NCI-H82 treated with DMSO at 0.1 percent for 48 hours (cell line): Measurements from ENCODE around the gene MYDGF.

ENCODE experiments used
- DNase-seq: peaks from one replicate; lab custom pipeline; 2025; ENCODE audit not compliant: unreplicated experiment; lab: John Stamatoyannopoulos, UW

Gene MYDGF

DNA sequence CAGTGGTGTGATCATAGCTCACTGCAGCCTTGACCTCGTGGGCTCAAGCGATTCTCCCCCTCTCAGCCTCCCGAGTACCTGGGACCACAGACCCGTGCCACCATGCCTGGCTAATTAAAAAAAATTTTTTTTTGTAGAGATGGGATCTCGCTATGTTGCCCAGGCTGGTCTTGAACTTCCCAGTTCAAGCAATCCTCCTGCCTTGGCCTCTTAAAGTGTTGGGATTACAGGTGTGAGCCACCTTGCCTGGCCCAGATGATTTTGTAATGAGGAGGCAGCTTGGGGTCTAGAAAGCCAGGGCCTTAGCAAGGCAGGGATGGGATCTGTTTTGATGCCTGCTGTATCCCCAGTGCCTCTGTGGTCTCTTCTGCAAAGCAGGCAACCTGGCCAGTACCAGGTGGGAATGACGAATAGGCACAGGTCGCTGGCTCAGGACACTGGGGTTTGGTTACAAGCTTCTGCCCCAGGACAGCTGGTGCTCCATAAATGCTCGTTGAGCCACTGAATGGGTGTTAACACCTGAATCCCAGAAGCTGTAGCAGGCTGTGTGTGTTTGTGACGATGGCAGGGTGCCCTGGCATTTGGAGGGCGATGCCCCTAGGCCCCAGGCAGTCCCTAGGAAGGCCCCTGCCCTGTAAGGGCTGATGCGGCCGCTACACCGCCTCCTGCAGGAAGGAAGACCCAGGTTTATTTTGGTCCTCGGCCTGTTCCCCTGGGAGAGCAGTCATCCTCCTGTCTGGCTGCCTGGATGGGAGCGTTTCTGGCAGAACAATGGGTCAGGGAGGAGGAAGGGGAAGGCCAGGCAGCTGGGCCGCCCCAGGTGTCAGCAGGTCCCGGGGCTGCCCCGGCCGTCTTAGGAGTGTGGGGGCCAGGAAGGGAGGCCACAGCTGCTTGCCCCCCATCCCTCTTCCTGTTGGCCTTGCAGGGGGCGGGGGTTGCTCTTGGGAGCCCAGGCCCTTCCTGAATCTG lies 22.2 kb downstream of the MYDGF start:
- no peak for DNase-seq

DNA sequence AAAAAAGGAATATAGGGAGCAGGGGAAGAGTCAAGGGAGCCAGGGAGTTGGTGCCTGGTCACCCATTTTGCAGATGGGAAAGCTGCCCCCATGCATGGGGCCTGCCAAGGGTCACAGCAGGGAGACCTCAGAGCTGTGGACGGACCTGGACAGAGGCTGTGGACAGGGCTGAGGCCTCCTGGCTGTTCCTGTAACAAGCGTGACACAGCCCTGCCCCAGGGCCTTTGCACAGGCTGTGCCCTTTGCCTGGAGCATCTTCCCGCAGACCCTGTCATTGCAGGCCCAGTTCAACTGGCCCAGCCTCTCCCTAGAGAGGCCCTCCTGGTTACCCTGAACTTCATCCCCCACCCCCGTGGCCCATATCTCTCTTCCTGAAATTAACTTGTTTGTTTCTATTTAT lies 24.4 kb downstream of the MYDGF start:
- no peak for DNase-seq

DNA sequence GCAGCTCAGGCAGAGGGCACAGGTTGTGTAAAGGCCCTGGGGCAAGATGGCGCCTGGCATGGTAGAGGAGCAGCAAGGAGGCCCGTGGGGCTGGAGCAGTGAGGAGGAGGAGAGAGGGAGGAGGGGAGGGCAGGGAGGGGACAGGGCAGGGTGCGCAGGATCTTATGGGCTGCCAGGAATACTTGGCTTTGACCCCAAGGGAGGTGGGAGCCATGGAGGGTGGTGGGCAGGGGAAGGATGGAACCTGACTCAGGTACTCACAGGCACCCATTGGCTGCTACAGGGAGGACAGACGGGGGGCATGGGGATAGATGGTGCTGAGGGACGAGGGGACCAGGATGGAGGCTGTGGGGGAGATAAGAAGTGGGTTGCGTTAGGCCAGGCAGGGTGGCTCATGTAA lies 27.5 kb downstream of the MYDGF start:
- DNase-seq: no peak

DNA sequence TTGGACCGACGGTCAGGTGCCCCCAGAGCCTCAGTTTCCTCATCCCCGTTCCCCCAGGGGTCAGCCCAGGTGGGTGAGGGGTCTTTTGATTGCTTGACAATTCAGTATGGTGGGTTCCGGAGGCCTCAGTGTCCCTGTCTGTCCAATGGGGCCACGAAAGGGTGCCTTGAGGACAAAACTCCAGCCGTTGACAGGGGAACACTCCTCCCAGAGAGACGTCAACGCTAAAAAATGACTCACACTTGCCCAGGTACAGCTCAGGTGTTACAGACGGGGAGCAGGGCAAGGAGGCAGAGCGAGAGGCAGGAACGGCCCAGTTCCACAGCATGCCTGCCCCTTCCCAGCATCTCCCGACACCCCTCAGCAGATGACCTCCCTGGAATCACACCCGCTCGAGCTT lies 29.0 kb downstream of the MYDGF start:
- no peak for DNase-seq

DNA sequence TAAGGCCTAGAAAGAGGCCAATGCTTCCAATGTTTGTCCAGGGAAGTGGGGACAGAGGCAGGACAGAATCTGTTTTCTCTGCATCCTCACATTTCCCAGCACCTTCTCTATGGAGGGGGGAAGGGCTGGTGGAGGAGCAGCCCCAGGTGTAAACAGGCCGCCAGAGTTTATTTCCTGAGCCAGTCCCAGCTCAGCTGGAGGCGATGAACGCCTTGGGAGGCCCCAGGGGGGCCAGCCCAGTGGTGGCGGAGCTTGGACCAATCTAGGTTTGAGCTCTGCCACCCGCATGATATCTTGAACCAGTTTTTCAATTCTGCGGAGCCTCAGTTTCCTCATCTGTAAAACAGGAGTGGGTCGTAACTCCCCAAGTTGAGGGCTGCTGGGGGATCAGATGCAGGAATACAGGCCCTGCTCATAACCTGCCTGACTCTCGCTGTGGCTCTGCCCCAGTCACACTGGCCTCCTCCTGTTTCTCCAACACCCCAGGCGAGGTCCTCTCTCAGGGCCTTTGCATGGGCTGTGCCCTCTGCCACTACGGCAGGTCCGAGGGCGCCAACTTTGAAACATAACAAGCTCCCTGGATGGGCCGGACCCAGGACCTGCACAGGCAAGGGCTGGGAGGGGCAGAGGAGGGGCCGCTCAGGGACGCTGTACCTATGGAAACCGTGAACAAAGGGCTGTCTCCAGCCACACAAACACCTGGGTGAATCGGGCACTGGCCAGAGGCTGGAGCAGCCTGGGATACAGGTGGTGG lies 29.7 kb downstream of the MYDGF start:
- no peak for DNase-seq

DNA sequence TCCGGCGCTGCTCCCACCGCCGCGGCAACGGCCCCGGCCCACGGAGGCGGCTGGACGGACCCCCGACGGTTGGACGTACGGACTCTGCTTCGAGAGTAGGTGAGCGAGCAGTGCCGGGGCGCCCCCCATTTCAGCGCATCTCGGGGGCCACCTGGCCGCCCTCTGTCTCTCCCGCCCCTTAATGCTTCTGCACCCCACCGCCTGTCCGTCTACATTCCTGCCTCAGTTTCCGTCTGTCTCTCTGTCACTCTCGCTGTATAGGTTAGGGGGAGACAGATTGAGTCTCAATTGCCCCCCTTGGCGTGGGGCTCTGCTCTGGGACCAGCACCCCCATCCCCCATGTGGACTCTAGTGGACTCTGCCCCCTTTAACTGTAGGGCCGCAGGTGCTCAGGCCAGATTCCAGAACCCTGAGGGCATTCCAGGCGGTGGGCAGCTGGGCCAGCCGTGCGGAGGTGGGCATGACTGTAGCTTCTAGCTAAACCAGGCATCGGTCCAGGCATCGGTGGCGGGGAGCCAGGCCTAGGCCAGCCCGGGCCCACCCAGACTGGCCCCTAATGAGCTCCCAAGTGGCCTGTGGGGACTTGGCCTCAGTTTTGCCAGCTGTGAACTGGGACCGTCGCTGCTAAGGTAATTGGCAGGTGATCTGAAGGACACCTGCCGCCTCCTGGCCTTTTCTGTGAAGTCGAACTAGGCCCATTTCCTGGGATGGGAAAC lies 30.5 kb downstream of the MYDGF start:
- DNase-seq: no peak

DNA sequence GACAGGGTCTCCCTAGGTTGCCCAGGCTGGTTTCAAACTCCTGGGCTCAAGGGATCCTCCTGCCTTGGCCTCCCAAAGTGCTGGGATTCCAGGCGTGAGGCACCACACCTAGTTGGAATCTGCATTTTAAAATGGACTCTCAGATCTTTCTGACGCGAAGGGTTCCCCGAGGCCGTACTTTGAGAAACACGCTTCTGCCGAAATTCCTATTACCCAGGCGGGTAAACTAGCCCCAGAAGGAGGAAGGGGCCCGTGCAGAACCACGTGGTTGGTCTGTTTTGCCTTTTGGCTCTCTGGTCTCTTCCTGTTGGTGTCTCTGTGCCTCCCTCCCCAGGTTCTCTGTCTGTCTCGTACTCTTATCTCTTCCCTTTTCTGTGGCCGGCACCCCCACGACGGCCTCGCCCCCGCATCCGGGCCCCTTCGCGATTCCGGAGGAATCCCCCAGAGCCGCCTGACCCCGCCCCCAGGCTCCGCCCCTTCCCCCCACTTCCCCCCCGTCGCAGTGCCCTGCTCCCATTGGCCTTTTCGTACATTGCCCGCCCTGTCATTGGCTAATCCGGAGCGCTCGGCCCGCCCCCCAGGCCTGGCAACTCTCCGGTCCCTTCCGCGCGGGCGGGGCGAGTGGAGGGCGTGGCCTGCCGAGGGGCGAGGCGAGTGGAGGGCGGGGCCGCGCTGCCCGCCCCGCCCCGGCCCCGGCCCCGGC lies 31.2 kb downstream of the MYDGF start, which contains the start of gene TNFAIP8L1:
Gene TNFAIP8L1, plus strand, starts transcription at position 689 of the 703 bp plus-strand sequence. CDS start 12,354 bp downstream, outside the sequence.
- peak; percentile 83 for DNase-seq

DNA sequence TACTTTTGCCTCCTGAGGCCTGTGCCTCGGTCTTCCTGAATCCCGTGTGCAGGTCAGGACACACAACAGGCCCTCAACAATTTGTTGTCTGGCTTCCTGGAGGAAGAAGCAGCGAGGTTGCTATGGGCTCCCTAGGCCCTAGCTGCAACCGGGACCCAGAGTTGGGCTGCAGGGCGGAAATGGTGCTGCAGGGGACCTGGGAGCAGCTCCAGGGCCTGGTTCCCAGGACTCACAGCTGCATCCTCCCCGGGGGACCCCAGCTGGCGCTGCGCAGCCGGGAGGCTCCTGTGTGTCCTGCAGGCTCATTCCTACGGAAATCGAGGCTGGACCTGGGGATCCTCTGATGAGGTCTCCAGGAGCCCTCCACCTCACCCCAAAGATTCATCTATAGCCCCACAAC lies 31.8 kb downstream of the MYDGF start:
- DNase-seq: no peak

DNA sequence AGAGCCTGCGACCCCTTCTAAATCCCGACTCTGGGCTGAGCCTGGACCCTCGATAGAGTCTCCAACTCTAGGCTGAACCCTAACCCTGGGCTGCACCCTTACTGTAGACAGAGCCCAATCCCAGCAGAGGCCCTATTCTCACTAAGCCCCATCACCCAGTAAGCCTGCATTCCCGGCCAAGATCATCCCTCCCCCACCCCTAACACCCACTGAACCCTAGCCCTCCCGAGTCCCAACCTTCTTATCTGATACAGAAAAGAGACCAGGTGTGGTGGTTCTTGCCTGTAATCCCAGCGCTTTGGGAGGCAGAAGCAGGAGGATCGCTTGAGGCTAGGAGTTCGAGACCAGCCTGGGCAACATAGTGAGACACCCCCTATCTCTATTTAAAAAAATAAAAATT lies 33.4 kb downstream of the MYDGF start:
- DNase-seq: no peak

DNA sequence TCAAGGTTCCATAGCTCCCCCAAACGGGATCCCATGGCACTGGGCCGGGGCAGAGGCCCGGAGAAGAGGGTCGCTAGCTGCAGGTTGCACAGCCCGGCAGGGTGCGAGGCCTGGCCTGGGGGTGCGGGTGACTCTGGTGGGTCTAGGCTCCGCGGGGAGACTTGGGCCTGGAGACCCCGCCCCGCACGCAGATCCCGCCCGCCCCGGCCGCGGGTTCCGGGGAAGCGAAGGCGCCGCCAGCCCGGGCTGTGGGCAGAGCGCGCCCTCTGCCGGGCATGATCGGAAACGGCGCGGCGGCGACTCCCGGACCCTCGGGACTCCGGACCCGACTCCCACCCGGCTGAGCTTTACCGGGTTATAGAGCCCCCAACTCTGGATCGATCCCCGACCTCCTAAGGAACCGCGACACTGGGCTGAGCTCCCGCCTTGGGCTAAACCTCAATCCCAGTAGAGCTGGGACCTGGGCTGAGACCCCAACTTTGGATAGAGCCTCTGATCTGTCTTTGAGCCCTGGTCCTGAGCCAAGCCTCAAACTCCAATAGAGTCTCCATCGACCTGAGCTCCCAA lies 33.9 kb downstream of the MYDGF start:
- DNase-seq: no peak

DNA sequence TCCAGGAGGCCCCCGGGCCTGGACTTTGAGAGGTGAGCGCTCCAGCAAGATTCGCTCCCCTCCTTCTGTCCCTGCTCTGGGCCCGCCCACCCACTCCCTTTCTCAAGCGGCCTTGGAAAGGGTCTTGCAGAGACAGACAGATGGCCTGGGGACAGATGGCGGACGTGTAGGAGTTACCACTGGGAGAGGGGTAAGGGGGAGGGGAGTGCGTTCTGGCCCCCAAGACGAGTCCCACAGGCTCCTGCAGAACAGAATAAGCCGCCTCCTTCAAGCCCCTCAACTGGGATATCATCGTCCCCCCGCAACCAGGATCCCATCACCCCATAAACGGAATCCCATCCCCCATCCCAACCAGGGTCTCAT lies 34.4 kb downstream of the MYDGF start:
- peak; percentile 47 for DNase-seq

DNA sequence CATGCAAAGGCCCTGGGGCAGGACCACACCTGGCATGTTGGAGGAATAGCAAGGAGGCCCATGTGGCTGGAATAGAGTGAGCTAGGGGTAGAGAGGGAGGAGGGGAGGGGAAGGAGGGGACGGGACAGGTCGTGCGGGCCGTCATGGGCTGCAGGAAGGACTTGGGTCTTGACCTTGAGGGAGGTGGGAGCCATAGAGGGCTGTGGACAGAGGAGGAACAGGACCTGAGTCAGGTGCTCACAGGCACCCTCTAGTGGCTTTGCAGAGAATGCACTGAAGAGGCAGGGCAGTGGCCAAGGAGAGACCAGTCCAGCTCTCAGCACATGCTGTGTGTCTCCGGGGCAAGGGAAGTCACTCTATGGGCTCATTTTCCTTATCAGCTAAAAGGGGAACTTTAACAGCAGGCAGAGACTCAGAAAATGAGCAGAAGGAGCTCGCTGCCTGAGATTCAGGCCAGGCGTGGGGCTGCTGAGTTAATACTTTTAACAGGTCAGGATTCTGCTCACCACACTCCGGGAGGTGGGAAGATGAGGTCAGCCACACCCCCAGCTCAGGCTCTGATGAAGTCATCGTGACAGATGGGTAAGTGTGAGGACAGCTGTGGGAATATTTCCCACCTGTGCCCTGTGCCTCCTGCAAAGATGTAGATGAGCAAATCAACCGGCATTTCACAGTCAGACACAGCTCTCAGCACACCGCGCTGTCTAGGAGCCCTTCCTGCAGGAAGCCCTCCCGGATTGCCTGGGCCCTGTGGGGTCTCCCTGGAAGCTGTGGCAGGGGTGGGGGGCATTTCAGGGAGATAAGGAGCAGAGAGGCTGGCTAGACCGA lies 36.8 kb downstream of the MYDGF start:
- DNase-seq: peak; percentile 66

DNA sequence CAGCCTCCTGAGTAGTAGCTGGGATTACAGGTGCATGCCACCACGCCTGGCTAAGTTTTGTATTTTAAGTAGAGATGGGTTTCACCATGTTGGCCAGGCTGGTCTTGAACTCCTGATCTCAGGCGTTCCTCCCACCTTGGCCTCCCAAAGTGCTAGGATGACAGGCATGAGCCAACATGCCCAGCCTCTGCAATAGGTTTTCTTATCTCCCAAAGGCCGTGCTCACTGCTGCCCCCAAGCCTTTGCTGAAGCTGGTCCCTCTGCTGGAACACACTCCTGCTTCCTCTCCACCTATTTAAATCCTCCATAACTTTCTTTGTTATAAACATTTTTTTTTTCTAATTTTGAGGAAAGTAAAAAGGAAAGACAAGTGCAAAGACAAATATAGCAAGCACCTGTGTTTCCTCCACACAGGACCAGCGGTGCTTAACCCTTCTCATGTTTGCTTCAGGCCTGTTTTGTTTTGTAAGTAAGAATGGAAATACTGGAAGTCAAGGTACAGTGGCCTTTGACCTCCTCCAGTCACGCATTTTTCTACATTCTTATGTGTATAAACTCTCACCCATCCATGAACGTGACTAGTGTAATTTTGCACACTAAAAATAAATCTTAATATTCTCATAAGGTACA lies 45.3 kb downstream of the MYDGF start:
- no peak for DNase-seq

DNA sequence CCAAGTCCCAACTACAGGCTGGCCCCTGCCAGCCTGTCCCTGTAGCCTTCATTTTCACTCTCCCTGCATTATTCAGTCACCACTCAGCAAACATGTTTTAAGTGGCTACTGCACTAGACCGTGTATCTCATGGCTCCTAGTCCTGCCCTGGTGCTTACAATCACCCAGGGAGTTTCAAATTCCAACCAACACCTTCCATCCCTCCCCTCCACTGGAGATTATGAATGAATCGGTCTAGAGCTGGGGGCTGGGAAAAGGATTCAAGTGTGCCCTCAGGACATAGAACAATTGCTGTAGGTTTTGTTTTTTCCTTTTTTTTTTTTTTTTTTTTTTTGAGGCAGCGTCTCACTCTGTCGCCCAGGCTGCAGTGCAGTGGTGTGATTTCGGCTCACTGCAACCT lies 45.8 kb downstream of the MYDGF start:
- no peak for DNase-seq

DNA sequence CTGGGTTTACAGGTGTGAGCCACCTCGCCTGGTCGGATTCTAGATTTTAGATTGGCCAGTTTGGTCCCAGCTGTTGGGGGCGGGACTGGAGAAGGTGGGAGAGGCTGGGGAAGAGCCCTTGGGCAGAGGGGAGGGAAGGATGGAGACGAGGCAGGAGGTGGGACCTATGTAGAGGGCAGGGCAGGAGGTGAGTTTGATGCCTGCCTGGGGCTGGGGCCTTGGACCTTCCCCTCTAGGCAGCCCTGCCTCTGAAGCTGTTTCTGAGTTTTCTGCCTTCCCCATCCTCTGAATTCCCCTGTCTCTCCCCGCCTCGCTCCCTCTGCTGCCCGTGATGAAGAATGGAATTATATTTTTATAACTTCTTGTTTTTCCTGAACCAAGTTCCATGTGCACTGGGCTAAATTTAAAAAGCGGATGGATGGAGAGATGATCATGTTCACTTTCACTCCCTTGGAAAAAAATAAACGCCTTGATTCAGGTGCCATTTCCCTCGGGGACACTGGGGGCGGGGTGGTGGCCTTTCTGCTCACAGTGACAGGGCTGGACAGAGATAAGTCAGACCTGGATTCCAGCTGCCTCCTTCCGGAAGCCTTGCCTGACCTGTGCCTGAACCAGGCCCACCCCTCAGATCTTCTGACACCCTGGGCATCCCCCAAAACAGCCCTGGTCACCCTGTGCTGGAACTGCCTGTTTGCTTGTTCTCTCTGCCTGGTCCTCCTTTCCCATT lies 47.3 kb downstream of the MYDGF start:
- DNase-seq: no peak

DNA sequence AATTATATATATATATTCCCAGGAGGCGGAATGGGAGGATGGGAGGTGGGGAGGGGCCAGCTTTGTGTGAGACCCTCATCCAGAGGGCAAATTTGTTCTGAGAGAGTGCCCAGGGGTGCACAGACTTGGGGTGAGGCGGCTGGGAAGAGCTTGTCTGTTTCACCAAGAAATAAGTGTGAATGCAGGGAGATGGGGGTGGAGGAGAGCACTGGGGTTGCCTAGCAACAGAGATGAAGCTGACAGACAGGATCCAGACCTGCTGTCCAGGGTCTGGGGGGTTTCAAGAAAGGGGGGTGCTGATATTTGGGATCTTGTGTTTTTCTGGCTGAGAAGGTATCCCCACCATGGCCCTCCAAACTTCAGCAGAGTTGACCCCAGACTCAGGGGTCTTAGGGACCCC lies 49.5 kb downstream of the MYDGF start:
- DNase-seq: no peak

DNA sequence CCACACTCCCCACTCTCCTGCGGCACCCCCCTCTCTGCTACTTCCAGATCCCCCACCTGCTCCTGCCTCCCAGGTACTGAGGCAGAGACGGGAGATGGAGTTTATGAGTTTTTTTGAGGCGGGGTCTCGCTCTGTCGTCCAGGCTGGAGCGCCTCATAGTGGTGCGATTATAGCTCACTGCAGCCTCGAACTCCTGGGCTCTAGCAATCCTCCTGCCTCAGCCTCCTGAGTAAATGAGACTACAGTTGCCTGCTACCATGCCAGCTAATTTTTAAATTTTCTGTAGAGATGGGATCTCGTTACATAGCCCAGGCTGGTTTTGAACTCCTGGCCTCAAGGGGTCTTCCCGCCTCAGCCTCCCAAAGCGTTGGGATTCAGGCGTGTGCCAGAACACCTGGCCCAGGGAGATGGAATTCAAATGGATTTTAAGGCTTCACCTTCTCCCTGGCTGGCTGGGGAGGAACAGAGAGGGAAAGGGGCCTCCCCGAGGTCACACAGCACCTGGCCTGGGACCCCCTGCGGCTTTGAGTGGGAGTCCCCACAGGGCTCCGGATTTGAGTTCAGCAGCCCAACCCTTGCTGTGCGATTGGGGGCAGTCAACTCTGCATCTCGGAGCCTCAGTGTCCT lies 50.4 kb downstream of the MYDGF start:
- no peak for DNase-seq

DNA sequence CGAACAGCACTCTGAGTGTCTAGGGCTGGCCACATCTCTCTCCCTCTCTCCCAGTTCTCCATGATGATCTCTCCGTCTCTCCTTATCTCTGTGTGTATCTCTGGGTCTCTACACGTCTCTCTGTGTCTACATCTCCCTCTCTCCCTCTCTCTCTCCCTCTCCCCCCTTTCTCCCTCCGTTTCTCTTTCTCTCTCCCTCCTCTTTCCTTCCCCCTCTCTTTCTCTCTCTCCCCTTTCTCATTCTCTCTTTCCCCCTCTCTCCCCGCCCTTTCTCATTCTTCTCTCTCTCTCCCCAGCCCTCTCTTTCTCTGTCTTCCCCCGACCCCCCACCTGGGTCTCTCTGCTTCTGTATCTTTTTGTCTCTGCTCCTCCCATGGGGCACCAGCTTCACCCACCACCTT lies 52.1 kb downstream of the MYDGF start:
- DNase-seq: no peak
